A549 (cell line): ENCODE data around the gene POLR2J3.
"Not testable (repeated sequence)": the region's sequence is repeated elsewhere in the genome, so short reads cannot be mapped to it uniquely, and the experiment has no call there.

Source experiments
- CEBPB ChIP-seq, 2 experiments: fragments of >200 bp in 1 of 2; sonication (Bioruptor Twin) in 1 of 2; formaldehyde crosslinking in 1 of 2; IDR thresholded peaks; 2 replicates each; pipeline ENCODE4 v1.6.1; 2012 to 2016
- CHD2 ChIP-seq: fragments of 150-350 bp; IDR thresholded peaks from 2 replicates; pipeline ENCODE4 v1.6.1; 2014; ENCODE audit warnings: low read length; ENCODE audit not compliant: partially characterized antibody
- EP300 ChIP-seq, 2 experiments: fragments of >200 bp; sonication (Bioruptor Twin); formaldehyde crosslinking; IDR thresholded peaks; 2 replicates in 1 of 2; 3 replicates in 1 of 2; pipeline ENCODE4 v1.6.1; 2016 to 2017
- HOXA7 ChIP-seq: fragments of 250-450 bp; sonication (Bioruptor Pico); IDR thresholded peaks from 2 replicates; pipeline ENCODE4 v1.5.0; 2020; ENCODE audit warnings: mild to moderate bottlenecking, moderate library complexity
- POLR2A ChIP-seq: IDR thresholded peaks from 2 replicates; pipeline ENCODE4 v1.6.1; 2012; ENCODE audit warnings: mild to moderate bottlenecking, low read length
- TF ChIP-seq, protein P1 (sequence below): fragments of >200 bp; sonication (Bioruptor Twin); formaldehyde crosslinking; IDR thresholded peaks from 3 replicates; pipeline ENCODE4 v1.5.1; 2016

DNA sequence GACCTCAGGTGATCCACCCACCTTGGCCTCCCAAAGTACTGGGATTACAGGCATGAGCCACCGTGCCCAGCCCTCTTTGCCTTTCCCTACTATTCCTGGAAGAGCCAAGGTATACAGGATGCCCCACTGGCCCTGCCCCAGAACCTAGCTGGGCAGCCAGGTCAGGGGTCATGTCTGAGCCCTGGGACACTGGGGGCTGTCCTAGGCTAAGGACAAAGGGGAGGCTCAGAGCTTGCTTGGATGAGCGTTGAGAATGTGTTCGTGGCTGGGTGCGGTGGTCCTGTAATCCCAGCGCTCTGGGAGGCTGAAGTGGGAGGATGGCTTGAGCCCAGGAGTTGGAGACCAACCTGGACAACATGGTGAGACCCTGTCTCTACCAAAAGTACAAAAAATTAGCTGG, 6.1 kb upstream of the POLR2J3 start:
- TF ChIP-seq, protein P1, sequence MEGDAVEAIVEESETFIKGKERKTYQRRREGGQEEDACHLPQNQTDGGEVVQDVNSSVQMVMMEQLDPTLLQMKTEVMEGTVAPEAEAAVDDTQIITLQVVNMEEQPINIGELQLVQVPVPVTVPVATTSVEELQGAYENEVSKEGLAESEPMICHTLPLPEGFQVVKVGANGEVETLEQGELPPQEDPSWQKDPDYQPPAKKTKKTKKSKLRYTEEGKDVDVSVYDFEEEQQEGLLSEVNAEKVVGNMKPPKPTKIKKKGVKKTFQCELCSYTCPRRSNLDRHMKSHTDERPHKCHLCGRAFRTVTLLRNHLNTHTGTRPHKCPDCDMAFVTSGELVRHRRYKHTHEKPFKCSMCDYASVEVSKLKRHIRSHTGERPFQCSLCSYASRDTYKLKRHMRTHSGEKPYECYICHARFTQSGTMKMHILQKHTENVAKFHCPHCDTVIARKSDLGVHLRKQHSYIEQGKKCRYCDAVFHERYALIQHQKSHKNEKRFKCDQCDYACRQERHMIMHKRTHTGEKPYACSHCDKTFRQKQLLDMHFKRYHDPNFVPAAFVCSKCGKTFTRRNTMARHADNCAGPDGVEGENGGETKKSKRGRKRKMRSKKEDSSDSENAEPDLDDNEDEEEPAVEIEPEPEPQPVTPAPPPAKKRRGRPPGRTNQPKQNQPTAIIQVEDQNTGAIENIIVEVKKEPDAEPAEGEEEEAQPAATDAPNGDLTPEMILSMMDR, result not testable (repeated sequence)
- TF ChIP-seq CEBPB (IDR thresholded peaks at IDR 0.05); CHD2; POLR2A; EP300 (IDR thresholded peaks at IDR 0.05); HOXA7: not testable (repeated sequence)
